Erythroblast (primary cell): ENCODE results near the gene MYOM3.

Source experiments
- GATA1 ChIP-seq: IDR thresholded peaks from 2 replicates; pipeline ENCODE4 v1.6.1; 2011; ENCODE audit warnings: low read depth, mild to moderate bottlenecking, control low read depth, low read length, moderate library complexity
- POLR2A ChIP-seq: IDR thresholded peaks from 2 replicates; pipeline ENCODE4 v1.6.1; 2011; ENCODE audit warnings: mild to moderate bottlenecking, low read length

DNA sequence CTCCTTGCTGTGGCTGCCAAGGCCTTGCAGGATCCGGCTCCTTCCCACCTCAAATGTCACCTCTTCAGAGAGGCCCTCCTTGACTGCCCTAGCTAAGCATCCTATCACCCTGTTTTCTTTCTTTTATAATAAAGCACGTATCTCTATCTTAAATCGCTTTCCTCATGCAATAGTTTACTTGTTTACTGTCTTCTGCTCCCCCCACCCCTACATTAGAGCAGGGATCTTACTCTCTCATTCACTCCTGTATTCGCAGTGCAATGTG lies 36.4 kb downstream of the MYOM3 start:
- TF ChIP-seq POLR2A: no peak
- TF ChIP-seq GATA1: no peak
